H9 (cell line): ENCODE measurements around the gene FCAMR. TPM values are rescaled to one million over a fixed set of nuclear protein-coding genes. Genes with fewer than 3 reads are reported as not detected.

Source experiments
- DNase-seq: peaks from one replicate; pipeline ENCODE4 v3.0.0-alpha.2; 2017
- H2AFZ ChIP-seq: one replicate; pipeline ENCODE4 v1.6.1; 2013; ENCODE audit warnings: mild to moderate bottlenecking, low read length, control low read depth, moderate library complexity
- H2AK5ac ChIP-seq: 2 replicates; pipeline ENCODE4 v1.6.1; 2013; ENCODE audit warnings: low read length, control low read depth, mixed read lengths; ENCODE audit not compliant: insufficient read length
- H2BK120ac ChIP-seq: one replicate; pipeline ENCODE4 v1.6.1; 2013; ENCODE audit warnings: low read depth, mild to moderate bottlenecking, low read length, control low read depth, inconsistent platforms; ENCODE audit not compliant: poor library complexity, severe bottlenecking
- H2BK12ac ChIP-seq: 2 replicates; pipeline ENCODE4 v1.6.1; 2013; ENCODE audit warnings: low read length, control low read depth, mixed read lengths, low read depth; ENCODE audit not compliant: insufficient read length
- H2BK15ac ChIP-seq: 2 replicates; pipeline ENCODE4 v1.6.1; 2013; ENCODE audit warnings: low read depth, low read length, control low read depth
- H2BK20ac ChIP-seq: one replicate; pipeline ENCODE4 v1.6.1; 2013; ENCODE audit warnings: low read depth, mild to moderate bottlenecking, low read length, control low read depth, inconsistent platforms; ENCODE audit not compliant: poor library complexity, severe bottlenecking
- H2BK5ac ChIP-seq: 2 replicates; pipeline ENCODE4 v1.6.1; 2013; ENCODE audit warnings: low read length, control low read depth, mixed read lengths; ENCODE audit not compliant: insufficient read length
- H3K14ac ChIP-seq: 2 replicates; pipeline ENCODE4 v1.6.1; 2013; ENCODE audit warnings: low read length, control low read depth; ENCODE audit not compliant: insufficient read depth
- H3K18ac ChIP-seq: 2 replicates; pipeline ENCODE4 v1.6.1; 2013; ENCODE audit warnings: low read depth, mild to moderate bottlenecking, mixed read lengths, low read length, control low read depth; ENCODE audit not compliant: insufficient read length
- H3K23ac ChIP-seq: 2 replicates; pipeline ENCODE4 v1.6.1; 2013; ENCODE audit warnings: low read length, control low read depth, mixed read lengths, low read depth; ENCODE audit not compliant: insufficient read length
- H3K23me2 ChIP-seq: 2 replicates; pipeline ENCODE4 v1.6.1; 2013; ENCODE audit warnings: low read depth, mild to moderate bottlenecking, mixed read lengths, low read length, control low read depth; ENCODE audit not compliant: insufficient read length, poor library complexity, severe bottlenecking
- H3K27ac ChIP-seq: 2 replicates; pipeline ENCODE4 v1.5.1; 2013; ENCODE audit warnings: low read length, control low read depth, mixed read lengths, low read depth; ENCODE audit not compliant: insufficient read length
- H3K27me3 ChIP-seq: 2 replicates; pipeline ENCODE4 v1.6.1; 2013; ENCODE audit warnings: low read length, control low read depth, inconsistent platforms; ENCODE audit not compliant: insufficient read depth
- H3K4ac ChIP-seq: 2 replicates; pipeline ENCODE4 v1.6.1; 2013; ENCODE audit warnings: low read depth, mild to moderate bottlenecking, control low read depth, inconsistent platforms, low read length, moderate library complexity
- H3K4me1 ChIP-seq: 2 replicates; pipeline ENCODE4 v1.6.1; 2013; ENCODE audit warnings: low read length, control low read depth, inconsistent platforms; ENCODE audit not compliant: insufficient read depth
- H3K4me2 ChIP-seq: 2 replicates; pipeline ENCODE4 v1.6.1; 2013; ENCODE audit warnings: low read length, control low read depth, mixed read lengths; ENCODE audit not compliant: insufficient read length, insufficient read depth
- H3K56ac ChIP-seq: 2 replicates; pipeline ENCODE4 v1.6.1; 2013; ENCODE audit warnings: low read depth, mild to moderate bottlenecking, mixed read lengths, low read length, control low read depth; ENCODE audit not compliant: insufficient read length
- H3K79me1 ChIP-seq: 2 replicates; pipeline ENCODE4 v1.6.1; 2013; ENCODE audit warnings: low read depth, mild to moderate bottlenecking, moderate library complexity, low read length, control low read depth, inconsistent platforms; ENCODE audit not compliant: insufficient read depth, poor library complexity, severe bottlenecking
- H3K79me2 ChIP-seq: 2 replicates; pipeline ENCODE4 v1.6.1; 2013; ENCODE audit warnings: low read length, control low read depth, inconsistent platforms; ENCODE audit not compliant: insufficient read depth
- H3K9ac ChIP-seq: 2 replicates; pipeline ENCODE4 v1.6.1; 2013; ENCODE audit warnings: low read length, control low read depth, mixed read lengths; ENCODE audit not compliant: insufficient read length; ENCODE audit errors: extremely low read depth
- H3K9me3 ChIP-seq: one replicate; pipeline ENCODE4 v1.6.1; 2013; ENCODE audit warnings: low read depth, low read length, inconsistent platforms; ENCODE audit not compliant: control insufficient read depth
- H3T11ph ChIP-seq: one replicate; pipeline ENCODE4 v1.6.1; 2013; ENCODE audit warnings: mild to moderate bottlenecking, low read length, control low read depth, inconsistent platforms
- H4K20me1 ChIP-seq: one replicate; pipeline ENCODE4 v1.6.1; 2013; ENCODE audit not compliant: control insufficient read depth, insufficient read length, insufficient read depth
- H4K5ac ChIP-seq: 2 replicates; pipeline ENCODE4 v1.6.1; 2013; ENCODE audit warnings: low read depth, mild to moderate bottlenecking, mixed read lengths, low read length, control low read depth; ENCODE audit not compliant: insufficient read length
- H4K8ac ChIP-seq: replicated peaks from 2 replicates; pipeline ENCODE4 v1.6.1; 2013; ENCODE audit warnings: low read length, control low read depth, mixed read lengths, low read depth; ENCODE audit not compliant: insufficient read length
- H4K91ac ChIP-seq: 2 replicates; pipeline ENCODE4 v1.6.1; 2013; ENCODE audit warnings: low read depth, mild to moderate bottlenecking, moderate library complexity, mixed read lengths, low read length, control low read depth; ENCODE audit not compliant: insufficient read length
- H3K27ac Mint-ChIP-seq, 3 experiments: 2 replicates in 2 of 3; 3 replicates in 1 of 3; pipeline ENCODE4 v1.8.0; 2020 to 2021; ENCODE audit warnings: mixed read lengths in 3 of 3, mild to moderate bottlenecking in 1 of 3, moderate library complexity in 1 of 3
- H3K27me3 Mint-ChIP-seq: 2 replicates; pipeline ENCODE4 v1.8.0; 2021; ENCODE audit warnings: low read depth, mild to moderate bottlenecking, moderate library complexity, mixed read lengths
- H3K36me3 Mint-ChIP-seq, 3 experiments: 2 replicates in 2 of 3; 3 replicates in 1 of 3; pipeline ENCODE4 v1.8.0; 2020 to 2021; ENCODE audit warnings: low read depth in 3 of 3, mixed read lengths in 3 of 3; ENCODE audit not compliant: insufficient read depth in 1 of 3
- H3K4me1 Mint-ChIP-seq, 2 experiments: 2 replicates each; pipeline ENCODE4 v1.8.0; 2020; ENCODE audit warnings: mixed read lengths in 2 of 2
- H3K4me3 Mint-ChIP-seq, 2 experiments: 2 replicates in 1 of 2; 3 replicates in 1 of 2; pipeline ENCODE4 v1.8.0; 2020 to 2021; ENCODE audit warnings: mild to moderate bottlenecking in 2 of 2, mixed read lengths in 2 of 2, moderate library complexity in 1 of 2
- H3K9me3 Mint-ChIP-seq, 2 experiments: 2 replicates in 1 of 2; 3 replicates in 1 of 2; pipeline ENCODE4 v1.8.0; 2020; ENCODE audit warnings: mild to moderate bottlenecking in 2 of 2, mixed read lengths in 2 of 2, moderate library complexity in 1 of 2
- CTCF ChIP-seq: fragments of 200-600 bp; sonication (generic); conservative IDR thresholded peaks from 3 replicates; pipeline ENCODE4 v1.8.0; 2021; ENCODE audit warnings: antibody characterized with exemption, mild to moderate bottlenecking
- WGBS: extraction: QIAGEN DNeasy Blood & Tissue Kit; methylation state at CpG from one replicate; pipeline ENCODE4 v1.1.7; 2013; ENCODE audit warnings: missing lambda C conversion rate, low lambda C conversion rate, mixed read lengths; ENCODE audit not compliant: insufficient read length; ENCODE audit errors: extremely low coverage; 5-methylcytosine and 5-hydroxymethylcytosine counted together
- total RNA-seq: library from RNA; stranded (reverse); gene quantifications from 2 replicates; pipeline ENCODE4 v1.2.1, GENCODE V29; 2021

Gene FCAMR
- total RNA-seq, 1 experiment from 2014 or later, result not detected

GRCh38 chr1:206958144-206958543, 12.1 kb downstream of the FCAMR start:
- Mint-ChIP-seq H3K27ac (no peak overlapping the region), H3K9me3 (no peaks in the 10 kb centered on the region), H3K27me3 (peaks cover 13% of the 10 kb centered on the region), H3K4me3 (no peak overlapping the region), H3K36me3 (no peaks in the 10 kb centered on the region), H3K4me1 (peaks cover 0 to 6% of the 10 kb centered on the region in 2 experiments; a peak in 2 of 4 replicates)
- no peak overlapping the region for H2BK15ac ChIP-seq
- H3K27ac ChIP-seq, result no peak overlapping the region
- H4K91ac ChIP-seq, result no peak overlapping the region
- TF ChIP-seq CTCF, result no peak
- no peak overlapping the region for H3K4me2 ChIP-seq
- no peak overlapping the region for H3K9ac ChIP-seq
- H2AK5ac ChIP-seq, result no peak overlapping the region
- no peak overlapping the region for H2BK12ac ChIP-seq
- no peak overlapping the region for H3K4ac ChIP-seq
- H3K14ac ChIP-seq, result no peak overlapping the region
- no peak overlapping the region for H3K56ac ChIP-seq
- H2BK5ac ChIP-seq, result no peak overlapping the region
- DNase-seq, result no peak
- H3K27me3 ChIP-seq, result no peaks in the 10 kb centered on the region
- H3K79me1 ChIP-seq, result no peaks in the 10 kb centered on the region
- H3T11ph ChIP-seq, result no peak overlapping the region
- H2BK20ac ChIP-seq, result no peak overlapping the region
- no CpG with 5 or more reads among the region's 2 CpGs for WGBS
- H4K5ac ChIP-seq, result no peak overlapping the region
- no peaks in the 10 kb centered on the region for H3K79me2 ChIP-seq
- H3K4me1 ChIP-seq, result no peaks in the 10 kb centered on the region
- no peak overlapping the region for H3K23ac ChIP-seq
- no peaks in the 10 kb centered on the region for H3K9me3 ChIP-seq
- no peak overlapping the region for H3K18ac ChIP-seq
- no peak overlapping the region for H2AFZ ChIP-seq
- no peaks in the 10 kb centered on the region for H3K23me2 ChIP-seq
- H2BK120ac ChIP-seq, result no peak overlapping the region
- H4K20me1 ChIP-seq, result no peaks in the 10 kb centered on the region
- no peak overlapping the region for H4K8ac ChIP-seq
